Measurements from ENCODE around the gene MACROD1.

DNA sequence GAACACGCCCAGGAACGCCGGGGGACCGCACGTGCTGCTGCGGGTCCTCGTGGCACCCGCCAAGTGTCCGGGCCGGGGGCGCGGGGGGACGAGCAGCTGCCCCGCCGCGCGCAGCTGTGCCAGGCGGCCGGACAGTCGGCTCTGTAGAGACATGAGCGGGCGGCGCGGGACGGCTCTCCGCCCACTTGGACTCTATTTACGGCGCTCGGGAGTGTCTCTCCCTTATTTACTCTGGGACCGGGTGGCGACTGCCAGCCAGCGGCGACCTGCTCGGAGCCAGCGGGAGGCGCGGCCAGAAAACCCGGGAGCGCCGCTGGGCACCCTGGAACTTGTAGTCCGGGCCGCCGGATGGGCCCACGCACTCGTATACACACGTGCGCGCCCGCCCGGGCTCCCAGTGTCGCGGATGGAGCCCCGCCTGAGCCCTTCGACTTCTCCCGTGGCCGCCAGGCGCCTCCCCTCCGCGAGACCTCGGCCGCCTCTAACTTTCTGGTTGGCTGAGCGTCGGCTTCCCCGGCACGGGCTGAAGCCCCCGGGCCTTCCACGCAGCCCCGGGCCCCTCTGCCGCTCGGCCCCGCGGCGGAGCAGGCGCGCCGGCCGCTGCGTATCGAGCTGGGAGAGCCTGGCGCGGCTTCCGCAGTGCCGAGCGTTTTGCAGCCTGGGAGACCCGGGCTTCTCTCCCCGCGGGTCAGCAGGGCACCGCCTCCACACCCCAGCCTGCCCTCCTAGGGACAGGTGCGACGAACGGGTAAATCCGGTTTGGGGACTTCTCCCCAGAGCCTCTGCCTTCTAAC is at the start of gene MACROD1:
- TF ChIP-seq, protein P1, sequence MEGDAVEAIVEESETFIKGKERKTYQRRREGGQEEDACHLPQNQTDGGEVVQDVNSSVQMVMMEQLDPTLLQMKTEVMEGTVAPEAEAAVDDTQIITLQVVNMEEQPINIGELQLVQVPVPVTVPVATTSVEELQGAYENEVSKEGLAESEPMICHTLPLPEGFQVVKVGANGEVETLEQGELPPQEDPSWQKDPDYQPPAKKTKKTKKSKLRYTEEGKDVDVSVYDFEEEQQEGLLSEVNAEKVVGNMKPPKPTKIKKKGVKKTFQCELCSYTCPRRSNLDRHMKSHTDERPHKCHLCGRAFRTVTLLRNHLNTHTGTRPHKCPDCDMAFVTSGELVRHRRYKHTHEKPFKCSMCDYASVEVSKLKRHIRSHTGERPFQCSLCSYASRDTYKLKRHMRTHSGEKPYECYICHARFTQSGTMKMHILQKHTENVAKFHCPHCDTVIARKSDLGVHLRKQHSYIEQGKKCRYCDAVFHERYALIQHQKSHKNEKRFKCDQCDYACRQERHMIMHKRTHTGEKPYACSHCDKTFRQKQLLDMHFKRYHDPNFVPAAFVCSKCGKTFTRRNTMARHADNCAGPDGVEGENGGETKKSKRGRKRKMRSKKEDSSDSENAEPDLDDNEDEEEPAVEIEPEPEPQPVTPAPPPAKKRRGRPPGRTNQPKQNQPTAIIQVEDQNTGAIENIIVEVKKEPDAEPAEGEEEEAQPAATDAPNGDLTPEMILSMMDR (IDR thresholded peaks at IDR 0.05; ENCODE audit: extremely low read depth in 1 of 2, insufficient read depth in 1 of 2, low read depth in 1 of 2, low read length in 2 of 2) = no peak
- TF ChIP-seq, protein P2, sequence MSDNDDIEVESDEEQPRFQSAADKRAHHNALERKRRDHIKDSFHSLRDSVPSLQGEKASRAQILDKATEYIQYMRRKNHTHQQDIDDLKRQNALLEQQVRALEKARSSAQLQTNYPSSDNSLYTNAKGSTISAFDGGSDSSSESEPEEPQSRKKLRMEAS (IDR thresholded peaks at IDR 0.05; ENCODE audit: insufficient read depth, insufficient read length) = peak; percentile 5
- no peak for TF ChIP-seq EZH2 (IDR thresholded peaks at IDR 0.05; ENCODE audit: borderline replicate concordance, low read depth, low read length, severe bottlenecking)
- TF ChIP-seq POLR2A (IDR thresholded peaks at IDR 0.05; ENCODE audit: low read depth, low read length) = peak; percentile 71
- no peak for TF ChIP-seq MYC (IDR thresholded peaks at IDR 0.05; ENCODE audit: low read depth, low read length)

All from endothelial cell of umbilical vein (primary cell).